NB4 (cell line): ENCODE data around the gene OMG.

Source experiments
- DNase-seq: peaks from one replicate; pipeline ENCODE4 v3.0.0; 2010; ENCODE audit warnings: low read depth
- H3K4me3 ChIP-seq: one replicate; pipeline ENCODE4 v1.5.1; 2011; ENCODE audit warnings: mild to moderate bottlenecking, low read depth, low read length, moderate library complexity
- MYC ChIP-seq: IDR thresholded peaks from 2 replicates; pipeline ENCODE4 v1.6.1; 2011; ENCODE audit warnings: low read depth, low read length
- POLR2A ChIP-seq: IDR thresholded peaks from 2 replicates; pipeline ENCODE4 v1.6.1; 2011; ENCODE audit warnings: mild to moderate bottlenecking; ENCODE audit not compliant: insufficient read length; ENCODE audit errors: extremely low read depth
- TF ChIP-seq, protein P1 (sequence below): IDR thresholded peaks from one replicate; pipeline ENCODE4 v1.5.1; 2012; ENCODE audit warnings: low read depth, low read length
- TF ChIP-seq, protein P2 (sequence below): IDR thresholded peaks from 2 replicates; pipeline ENCODE4 v1.6.1; 2011; ENCODE audit warnings: low read depth, low read length

OMG gene

DNA sequence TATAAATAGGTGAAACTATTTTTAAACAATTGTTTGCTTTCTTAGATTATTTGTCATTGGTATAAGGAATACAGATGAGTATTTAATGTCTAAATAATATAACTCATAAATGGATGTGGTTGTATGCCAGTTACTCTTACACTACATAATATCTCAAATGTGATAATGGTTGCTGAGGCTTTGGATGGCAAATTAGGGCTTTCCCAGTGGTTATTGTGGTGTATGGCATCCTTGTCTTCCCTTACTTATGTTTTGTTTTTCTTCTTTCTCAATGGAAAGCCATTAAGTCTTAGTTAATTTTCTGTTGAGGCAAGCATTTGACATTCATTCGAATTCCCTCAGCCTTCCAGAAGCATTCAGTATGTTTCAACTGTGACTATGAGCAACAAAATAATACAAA, 10.5 kb downstream of the OMG start:
- TF ChIP-seq, protein P1, sequence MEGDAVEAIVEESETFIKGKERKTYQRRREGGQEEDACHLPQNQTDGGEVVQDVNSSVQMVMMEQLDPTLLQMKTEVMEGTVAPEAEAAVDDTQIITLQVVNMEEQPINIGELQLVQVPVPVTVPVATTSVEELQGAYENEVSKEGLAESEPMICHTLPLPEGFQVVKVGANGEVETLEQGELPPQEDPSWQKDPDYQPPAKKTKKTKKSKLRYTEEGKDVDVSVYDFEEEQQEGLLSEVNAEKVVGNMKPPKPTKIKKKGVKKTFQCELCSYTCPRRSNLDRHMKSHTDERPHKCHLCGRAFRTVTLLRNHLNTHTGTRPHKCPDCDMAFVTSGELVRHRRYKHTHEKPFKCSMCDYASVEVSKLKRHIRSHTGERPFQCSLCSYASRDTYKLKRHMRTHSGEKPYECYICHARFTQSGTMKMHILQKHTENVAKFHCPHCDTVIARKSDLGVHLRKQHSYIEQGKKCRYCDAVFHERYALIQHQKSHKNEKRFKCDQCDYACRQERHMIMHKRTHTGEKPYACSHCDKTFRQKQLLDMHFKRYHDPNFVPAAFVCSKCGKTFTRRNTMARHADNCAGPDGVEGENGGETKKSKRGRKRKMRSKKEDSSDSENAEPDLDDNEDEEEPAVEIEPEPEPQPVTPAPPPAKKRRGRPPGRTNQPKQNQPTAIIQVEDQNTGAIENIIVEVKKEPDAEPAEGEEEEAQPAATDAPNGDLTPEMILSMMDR = no peak
- TF ChIP-seq, protein P2, sequence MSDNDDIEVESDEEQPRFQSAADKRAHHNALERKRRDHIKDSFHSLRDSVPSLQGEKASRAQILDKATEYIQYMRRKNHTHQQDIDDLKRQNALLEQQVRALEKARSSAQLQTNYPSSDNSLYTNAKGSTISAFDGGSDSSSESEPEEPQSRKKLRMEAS = no peak
- TF ChIP-seq POLR2A (no peak), MYC (no peak)
- DNase-seq = no peak
- no peak overlapping the region for H3K4me3 ChIP-seq

DNA sequence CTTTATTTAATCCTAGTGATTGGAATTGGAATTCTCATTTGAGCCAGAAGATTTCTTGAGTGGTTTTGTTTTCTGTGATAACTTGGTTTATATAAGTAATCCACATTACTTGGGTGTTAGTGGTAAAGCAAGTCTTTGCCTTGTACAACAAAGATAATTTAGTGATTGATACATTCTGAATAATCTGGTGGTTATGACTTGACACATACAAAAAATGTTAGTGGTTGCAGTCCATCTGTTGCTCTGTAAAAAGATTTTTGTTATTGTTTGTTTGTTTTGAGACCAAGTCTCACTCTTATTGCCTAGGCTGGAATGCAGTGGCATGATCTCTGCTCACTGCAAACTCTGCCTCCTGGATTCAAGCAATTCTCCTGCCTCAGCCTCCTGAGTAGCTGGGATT, 13.2 kb downstream of the OMG start:
- no peak for DNase-seq
- no peak overlapping the region for H3K4me3 ChIP-seq
- TF ChIP-seq MYC (no peak), POLR2A (no peak)

GRCh38 chr17:31281061-31281460, 16.0 kb downstream of the OMG start:
- TF ChIP-seq POLR2A = no peak
- TF ChIP-seq, protein P1 = no peak
- TF ChIP-seq MYC = no peak
- TF ChIP-seq, protein P2 = no peak
- H3K4me3 ChIP-seq = no peak overlapping the region
- DNase-seq = no peak

- no peak for DNase-seq
- H3K4me3 ChIP-seq = no peak overlapping the region
- TF ChIP-seq, protein P1 = no peak
- TF ChIP-seq, protein P2 = no peak
- TF ChIP-seq POLR2A (no peak), MYC (no peak)
These were observed 17.6 kb downstream of the OMG start for GRCh38 chr17:31279401-31279800.

- TF ChIP-seq, protein P1 = no peak
- TF ChIP-seq MYC (no peak), POLR2A (no peak)
- TF ChIP-seq, protein P2 = no peak
- no peak for DNase-seq
- no peak overlapping the region for H3K4me3 ChIP-seq
These were observed 21.9 kb downstream of the OMG start for GRCh38 chr17:31275116-31275515.

GRCh38 chr17:31274252-31274651, 22.8 kb downstream of the OMG start:
- no peak overlapping the region for H3K4me3 ChIP-seq
- DNase-seq = peak; percentile 86
- TF ChIP-seq, protein P1 = no peak
- TF ChIP-seq, protein P2 = peak; percentile 52
- TF ChIP-seq MYC = peak; percentile 55; the same call in 1 of the 2 replicates
